ENCODE data around the gene GPX3.

GPX3 gene

DNA sequence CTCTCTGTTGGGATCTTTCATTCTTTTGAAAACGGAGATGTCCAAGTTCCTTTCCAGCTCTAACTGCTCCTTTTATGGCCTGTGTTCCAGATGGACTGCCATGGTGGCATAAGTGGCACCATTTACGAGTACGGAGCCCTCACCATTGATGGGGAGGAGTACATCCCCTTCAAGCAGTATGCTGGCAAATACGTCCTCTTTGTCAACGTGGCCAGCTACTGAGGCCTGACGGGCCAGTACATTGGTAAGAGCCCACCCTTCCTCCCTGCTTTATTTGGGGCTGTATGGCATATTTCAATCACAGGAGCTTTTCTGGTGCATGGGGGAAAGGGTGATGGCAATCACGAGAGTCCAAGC is 4.8 kb downstream of the GPX3 start:
- DNase-seq (ENCODE audit: low read depth): no peak
- H3K4me3 ChIP-seq (replicated peaks; ENCODE audit: low read depth, low read length): no peak overlapping the region
- TF ChIP-seq, protein P1, sequence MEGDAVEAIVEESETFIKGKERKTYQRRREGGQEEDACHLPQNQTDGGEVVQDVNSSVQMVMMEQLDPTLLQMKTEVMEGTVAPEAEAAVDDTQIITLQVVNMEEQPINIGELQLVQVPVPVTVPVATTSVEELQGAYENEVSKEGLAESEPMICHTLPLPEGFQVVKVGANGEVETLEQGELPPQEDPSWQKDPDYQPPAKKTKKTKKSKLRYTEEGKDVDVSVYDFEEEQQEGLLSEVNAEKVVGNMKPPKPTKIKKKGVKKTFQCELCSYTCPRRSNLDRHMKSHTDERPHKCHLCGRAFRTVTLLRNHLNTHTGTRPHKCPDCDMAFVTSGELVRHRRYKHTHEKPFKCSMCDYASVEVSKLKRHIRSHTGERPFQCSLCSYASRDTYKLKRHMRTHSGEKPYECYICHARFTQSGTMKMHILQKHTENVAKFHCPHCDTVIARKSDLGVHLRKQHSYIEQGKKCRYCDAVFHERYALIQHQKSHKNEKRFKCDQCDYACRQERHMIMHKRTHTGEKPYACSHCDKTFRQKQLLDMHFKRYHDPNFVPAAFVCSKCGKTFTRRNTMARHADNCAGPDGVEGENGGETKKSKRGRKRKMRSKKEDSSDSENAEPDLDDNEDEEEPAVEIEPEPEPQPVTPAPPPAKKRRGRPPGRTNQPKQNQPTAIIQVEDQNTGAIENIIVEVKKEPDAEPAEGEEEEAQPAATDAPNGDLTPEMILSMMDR (IDR thresholded peaks at IDR 0.05; ENCODE audit: low read length, missing control alignments): no peak

DNA sequence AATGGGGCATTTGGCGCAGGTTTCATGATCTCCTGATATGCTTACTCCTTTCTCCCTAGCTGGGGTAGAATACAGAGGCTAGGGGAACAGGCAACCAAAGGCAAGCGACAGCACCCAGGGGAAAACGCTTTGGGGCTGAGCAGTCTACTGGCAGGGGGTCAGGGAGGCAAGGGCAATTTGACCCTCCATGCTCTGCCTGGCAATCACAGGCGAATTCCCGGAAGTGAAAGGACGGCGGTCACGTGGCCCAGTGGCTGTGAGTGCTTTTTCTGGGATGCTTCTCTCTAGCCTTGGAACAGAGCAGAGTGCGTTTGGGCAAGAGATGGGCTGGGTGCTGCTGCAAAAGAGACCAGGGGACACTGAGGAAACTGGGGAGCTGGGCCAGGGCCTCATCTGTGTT is 5.7 kb downstream of the GPX3 start:
- DNase-seq (ENCODE audit: low read depth): no peak
- H3K4me3 ChIP-seq (replicated peaks; ENCODE audit: low read depth, low read length): no peak overlapping the region
- TF ChIP-seq, protein P1 (IDR thresholded peaks at IDR 0.05; ENCODE audit: low read length, missing control alignments): no peak

DNA sequence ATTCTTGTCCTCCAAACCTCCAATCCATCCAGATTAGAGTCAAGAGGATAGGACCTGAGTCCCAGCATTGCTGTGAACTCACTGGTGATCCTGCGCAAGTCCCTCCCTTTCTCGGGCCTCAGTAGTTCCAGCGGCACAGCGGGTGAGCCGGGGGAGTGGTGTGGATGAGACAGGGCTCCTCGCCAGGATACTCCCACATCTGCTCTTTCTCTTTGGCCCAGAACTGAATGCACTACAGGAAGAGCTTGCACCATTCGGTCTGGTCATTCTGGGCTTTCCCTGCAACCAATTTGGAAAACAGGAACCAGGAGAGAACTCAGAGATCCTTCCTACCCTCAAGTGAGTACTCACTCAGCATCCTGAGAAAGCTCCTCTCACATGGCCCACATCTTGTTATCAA is 6.3 kb downstream of the GPX3 start:
- TF ChIP-seq, protein P1 (IDR thresholded peaks at IDR 0.05; ENCODE audit: low read length, missing control alignments): no peak
- peak; percentile 80 for DNase-seq (ENCODE audit: low read depth)

DNA sequence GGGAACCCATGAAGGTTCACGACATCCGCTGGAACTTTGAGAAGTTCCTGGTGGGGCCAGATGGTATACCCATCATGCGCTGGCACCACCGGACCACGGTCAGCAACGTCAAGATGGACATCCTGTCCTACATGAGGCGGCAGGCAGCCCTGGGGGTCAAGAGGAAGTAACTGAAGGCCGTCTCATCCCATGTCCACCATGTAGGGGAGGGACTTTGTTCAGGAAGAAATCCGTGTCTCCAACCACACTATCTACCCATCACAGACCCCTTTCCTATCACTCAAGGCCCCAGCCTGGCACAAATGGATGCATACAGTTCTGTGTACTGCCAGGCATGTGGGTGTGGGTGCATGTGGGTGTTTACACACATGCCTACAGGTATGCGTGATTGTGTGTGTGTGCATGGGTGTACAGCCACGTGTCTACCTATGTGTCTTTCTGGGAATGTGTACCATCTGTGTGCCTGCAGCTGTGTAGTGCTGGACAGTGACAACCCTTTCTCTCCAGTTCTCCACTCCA is 7.6 kb downstream of the GPX3 start:
- H3K4me3 ChIP-seq (replicated peaks; ENCODE audit: low read depth, low read length): no peak overlapping the region
- TF ChIP-seq, protein P1 (IDR thresholded peaks at IDR 0.05; ENCODE audit: low read length, missing control alignments): no peak
- DNase-seq (ENCODE audit: low read depth): no peak

More for the DNA sequence above, 6.3 kb downstream of the GPX3 start:
- no peak overlapping the region for H3K4me3 ChIP-seq (replicated peaks; ENCODE audit: low read depth, low read length)

DNA sequence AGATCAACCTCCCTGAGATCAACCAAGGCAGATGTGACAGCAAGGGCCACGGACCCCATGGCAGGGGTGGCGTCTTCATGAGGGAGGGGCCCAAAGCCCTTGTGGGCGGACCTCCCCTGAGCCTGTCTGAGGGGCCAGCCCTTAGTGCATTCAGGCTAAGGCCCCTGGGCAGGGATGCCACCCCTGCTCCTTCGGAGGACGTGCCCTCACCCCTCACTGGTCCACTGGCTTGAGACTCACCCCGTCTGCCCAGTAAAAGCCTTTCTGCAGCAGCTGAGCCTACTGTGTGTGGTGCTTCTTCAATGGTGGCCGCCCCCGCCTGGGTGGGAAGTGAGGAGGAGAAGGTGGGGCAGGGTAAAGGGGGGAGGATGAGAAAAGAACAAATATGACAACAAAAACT is 8.3 kb downstream of the GPX3 start:
- TF ChIP-seq, protein P1 (IDR thresholded peaks at IDR 0.05; ENCODE audit: low read length, missing control alignments): no peak
- no peak overlapping the region for H3K4me3 ChIP-seq (replicated peaks; ENCODE audit: low read depth, low read length)
- no peak for DNase-seq (ENCODE audit: low read depth)

DNA sequence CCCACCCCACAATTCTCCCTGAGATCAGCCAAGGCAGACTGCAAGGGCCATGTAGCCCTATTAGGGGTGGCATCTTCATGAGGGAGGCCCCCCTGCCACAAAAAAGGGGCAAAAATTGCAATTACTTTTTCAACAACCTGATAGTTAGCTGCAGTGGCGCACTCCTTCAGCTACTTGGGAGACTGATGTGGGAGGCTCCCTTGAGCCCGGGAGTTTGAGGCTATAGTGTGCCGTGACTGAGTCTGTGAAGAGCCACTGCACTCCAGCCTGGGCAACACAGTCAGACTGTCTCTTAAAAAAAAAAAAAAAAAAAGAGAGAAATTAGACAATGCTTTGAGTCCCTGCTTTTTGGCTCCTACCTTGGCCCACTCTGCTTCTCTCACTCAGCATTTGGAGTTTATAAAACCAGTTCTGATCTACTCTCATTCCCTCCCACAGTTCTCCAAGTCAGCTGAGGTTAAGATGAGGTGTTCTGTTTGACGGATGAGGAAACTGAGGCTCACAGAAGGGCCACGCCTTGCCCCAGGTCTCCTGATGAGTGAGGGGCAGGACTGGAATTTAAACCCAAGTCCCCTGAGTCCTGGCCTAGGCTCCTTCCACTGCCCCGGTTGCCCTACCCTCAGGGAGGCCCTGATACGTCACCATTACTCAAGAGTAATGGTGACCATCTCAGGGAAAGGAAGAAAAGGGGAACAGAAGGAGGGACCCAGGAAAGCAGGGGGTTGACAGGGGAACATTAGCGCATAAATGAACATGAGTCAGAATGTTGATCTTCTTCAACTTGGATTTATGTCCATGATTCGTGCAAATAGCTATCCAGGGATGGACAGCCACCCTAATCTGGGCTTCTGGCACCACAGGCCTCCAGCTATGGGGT is 9.0 kb downstream of the GPX3 start:
- no peak for DNase-seq (ENCODE audit: low read depth)
- TF ChIP-seq, protein P1 (IDR thresholded peaks at IDR 0.05; ENCODE audit: low read length, missing control alignments): no peak
- H3K4me3 ChIP-seq (replicated peaks; ENCODE audit: low read depth, low read length): no peak overlapping the region

DNA sequence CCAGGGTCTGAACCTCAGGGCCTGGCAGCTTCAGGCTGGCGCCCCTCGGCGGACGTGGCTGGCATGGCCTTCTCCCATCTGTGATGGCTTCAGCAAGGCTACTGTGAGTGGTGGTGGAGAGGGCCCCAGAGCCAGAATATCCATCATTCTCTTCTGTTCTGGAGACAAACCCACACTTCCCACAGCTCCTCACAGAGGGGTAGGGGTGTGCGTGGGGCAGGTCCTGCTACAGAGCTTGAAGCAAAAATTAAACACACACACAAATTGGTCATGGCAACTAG is 9.6 kb downstream of the GPX3 start:
- no peak overlapping the region for H3K4me3 ChIP-seq (replicated peaks; ENCODE audit: low read depth, low read length)
- no peak for DNase-seq (ENCODE audit: low read depth)
- TF ChIP-seq, protein P1 (IDR thresholded peaks at IDR 0.05; ENCODE audit: low read length, missing control alignments): no peak

Data from fibroblast of pulmonary artery (primary cell).